ENCODE measurements around the gene FANK1.
"Not testable (repeated sequence)": the region's sequence is repeated elsewhere in the genome, so short reads cannot be mapped to it uniquely, and the experiment has no call there.

FANK1 gene

DNA sequence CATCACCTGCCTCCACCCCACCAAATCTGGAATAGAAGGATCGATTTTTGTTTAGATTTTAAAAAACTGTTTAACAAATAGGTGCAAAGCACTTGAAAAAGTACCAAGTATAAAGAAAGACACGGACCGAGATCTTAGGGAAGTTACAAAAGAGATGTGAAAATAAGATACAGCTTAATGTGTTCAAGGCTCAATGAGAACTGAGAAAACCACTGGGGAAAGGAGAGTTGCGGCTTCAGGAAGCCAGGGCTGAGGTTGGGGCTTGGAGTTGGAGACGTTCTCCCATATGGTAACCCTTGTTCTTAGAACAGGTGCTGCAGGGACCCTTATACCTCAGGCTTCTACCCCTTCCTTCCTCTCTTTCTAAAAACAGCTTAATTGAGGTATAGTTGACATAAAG is 140.2 kb downstream of the FANK1 start:
- no peak for DNase-seq

DNA sequence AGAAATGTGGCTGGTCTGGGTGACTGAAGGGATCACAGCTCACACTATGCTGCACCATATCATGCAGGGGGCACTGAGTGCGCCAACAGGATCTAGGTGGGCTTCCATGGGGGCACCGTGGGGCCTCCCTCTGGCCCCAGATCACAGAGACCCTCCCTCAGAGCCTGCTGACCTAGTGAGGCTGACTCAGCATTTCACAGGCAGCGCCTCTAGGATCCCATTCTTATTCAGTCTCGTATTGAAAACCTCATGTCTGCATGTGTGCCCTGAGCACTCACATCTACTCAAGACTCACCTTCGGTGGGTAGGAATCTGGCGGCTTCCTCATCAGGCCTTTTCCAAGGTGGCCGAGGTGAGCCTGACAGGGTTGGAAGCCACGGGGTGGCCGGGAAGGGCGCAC is 141.6 kb downstream of the FANK1 start:
- no peak for DNase-seq

DNA sequence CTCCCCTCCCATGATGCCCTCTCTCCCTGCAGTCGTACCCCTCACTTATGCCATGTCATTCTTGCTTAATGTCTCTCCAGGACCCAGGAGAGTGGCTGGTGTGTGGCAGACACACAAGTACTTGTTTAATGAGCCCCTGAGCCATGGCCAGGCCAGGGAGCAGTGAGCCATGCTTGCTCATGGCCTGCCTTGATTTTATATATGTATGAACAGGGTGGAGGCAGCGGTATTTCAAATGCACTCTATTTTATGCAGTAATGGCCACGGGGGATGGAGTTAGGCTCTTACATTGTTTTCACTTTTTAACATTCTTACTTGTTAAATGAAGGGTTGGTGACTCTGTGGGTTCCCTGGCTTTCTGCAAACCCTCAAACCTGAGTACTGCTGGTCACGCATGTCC is 144.8 kb downstream of the FANK1 start:
- no peak for DNase-seq

DNA sequence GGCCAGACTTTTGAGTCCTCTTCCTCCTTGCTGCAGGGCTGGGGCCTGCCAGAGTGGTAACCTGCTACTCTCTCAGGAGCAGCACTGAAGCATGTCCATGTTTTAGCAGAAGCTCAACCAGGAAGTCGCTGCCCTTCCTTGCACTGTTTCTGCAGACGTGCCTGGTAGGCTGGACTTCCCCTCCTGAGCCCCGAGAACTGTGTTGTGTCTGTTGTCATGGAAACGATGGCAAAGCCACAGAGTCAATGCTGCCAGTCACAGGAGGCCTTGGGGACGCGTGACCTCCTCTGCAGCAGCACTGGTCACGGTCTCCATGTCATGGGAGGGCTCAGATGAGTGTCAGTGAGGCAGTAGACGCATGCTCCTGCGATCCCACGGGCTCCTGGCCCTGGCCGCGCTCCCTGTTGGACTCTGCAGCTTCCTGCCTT is 145.5 kb downstream of the FANK1 start:
- DNase-seq, result no peak

DNA sequence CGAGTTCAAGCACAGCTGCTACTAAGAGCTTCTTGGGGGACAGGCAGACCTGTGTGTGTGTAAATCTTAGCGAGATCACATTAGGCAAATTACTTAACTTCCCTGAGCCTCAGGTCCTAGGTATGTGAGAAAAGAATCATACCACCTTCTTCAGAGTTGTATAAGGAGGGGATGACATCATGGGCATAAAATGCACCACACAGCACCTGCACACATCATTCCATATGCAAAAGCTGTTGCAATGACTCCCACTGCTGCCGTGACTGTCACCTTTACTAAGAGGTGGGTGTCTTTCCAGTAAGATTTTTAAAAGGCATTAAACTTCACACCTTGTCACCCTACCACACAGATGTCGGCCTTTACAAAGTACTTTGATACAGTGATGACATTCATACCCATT is 146.0 kb downstream of the FANK1 start:
- no peak for DNase-seq

DNA sequence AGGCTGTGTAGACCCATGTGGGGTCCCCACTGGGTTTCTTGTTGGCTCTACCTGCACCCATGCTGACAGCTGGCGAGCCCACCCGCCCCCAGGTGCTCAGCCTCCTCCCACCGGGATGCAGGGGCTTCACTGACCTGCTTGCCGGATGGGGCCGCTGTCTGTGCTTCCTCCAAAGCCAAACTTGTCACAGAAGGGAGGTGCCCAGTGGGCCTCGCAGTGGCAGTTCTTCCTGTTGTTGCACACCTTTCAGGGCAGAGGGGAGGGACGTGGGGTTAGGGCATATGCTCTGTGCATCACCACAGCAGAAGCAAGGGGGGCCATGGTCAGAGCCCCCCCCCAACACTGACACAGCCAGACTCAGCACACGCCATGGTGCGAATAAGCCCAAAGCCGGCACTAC is 146.5 kb downstream of the FANK1 start:
- no peak for DNase-seq

DNA sequence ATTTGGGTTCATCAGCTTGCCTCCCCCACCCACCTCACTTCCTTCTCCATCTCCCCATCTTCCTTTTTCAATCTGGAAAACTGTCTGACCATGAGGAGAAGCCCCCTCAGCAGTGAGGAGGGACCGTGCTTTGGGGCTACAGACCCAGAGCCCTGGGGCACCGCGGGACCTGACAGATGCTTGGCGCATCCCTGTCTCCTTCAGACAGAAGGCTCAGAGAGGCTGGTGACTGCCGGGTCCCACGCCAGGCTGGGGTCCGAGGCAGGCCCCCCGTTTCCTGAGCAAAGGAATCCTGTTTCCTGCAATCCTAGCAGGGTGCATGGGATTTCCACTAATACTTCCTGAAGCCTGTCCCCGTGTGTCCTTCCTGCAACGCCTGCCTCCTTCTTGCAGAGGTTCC is 147.0 kb downstream of the FANK1 start:
- no peak for DNase-seq

DNA sequence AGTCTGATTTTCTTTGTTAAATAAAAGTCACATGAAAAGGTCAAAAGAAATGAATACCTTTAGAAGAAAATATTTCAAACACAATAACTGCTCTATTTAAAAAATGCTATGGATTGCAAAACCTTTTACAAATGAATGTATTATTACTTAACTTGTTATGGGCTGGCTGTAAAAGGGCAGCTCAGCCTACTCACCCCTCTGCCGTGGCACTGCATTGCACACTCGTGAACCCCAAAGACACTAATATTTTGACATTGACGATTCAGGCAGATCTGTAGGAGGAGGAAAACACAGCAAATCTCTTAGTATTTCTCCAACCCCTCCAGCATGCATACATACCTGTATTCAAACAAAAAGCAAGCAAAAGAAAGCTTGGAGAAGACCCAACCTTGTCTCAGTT is 149.5 kb downstream of the FANK1 start:
- no peak for DNase-seq

DNA sequence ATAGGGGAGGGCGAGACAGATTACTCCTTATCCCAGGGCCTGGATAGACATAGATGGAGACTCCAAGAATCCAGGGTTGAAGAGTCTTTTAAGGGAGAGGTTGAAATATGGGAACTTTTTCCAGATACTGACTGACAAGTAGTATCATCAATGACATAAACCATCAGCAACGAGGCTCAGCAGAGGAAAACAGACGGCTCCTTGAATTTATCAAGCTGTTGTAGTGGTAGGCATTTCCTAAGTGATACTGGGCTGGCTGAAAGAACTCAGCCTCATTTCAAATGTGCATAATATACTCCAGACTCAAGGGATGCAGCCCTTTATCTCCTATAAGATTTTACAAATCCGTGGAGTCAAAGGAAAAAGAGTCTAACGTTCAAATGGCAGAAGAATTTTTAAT is 150.5 kb downstream of the FANK1 start:
- no peak for DNase-seq

DNA sequence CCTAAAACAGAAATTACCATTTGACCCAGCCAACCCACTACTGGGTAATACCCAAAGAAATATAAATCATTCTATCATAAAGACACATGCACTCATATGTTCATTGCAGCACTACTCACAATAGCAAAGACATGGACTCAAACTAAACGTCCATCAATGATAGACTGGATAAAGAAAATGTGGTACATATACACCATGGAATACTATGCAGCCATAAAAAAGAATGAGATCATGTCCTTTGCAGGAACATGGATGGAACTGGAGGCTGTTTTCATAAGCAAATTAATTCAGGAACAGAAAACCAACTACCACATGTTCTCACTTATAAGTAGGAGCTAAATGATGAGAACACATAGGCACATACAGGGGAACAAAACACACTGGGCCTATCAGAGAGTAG is 151.4 kb downstream of the FANK1 start:
- DNase-seq, result not testable (repeated sequence)

DNA sequence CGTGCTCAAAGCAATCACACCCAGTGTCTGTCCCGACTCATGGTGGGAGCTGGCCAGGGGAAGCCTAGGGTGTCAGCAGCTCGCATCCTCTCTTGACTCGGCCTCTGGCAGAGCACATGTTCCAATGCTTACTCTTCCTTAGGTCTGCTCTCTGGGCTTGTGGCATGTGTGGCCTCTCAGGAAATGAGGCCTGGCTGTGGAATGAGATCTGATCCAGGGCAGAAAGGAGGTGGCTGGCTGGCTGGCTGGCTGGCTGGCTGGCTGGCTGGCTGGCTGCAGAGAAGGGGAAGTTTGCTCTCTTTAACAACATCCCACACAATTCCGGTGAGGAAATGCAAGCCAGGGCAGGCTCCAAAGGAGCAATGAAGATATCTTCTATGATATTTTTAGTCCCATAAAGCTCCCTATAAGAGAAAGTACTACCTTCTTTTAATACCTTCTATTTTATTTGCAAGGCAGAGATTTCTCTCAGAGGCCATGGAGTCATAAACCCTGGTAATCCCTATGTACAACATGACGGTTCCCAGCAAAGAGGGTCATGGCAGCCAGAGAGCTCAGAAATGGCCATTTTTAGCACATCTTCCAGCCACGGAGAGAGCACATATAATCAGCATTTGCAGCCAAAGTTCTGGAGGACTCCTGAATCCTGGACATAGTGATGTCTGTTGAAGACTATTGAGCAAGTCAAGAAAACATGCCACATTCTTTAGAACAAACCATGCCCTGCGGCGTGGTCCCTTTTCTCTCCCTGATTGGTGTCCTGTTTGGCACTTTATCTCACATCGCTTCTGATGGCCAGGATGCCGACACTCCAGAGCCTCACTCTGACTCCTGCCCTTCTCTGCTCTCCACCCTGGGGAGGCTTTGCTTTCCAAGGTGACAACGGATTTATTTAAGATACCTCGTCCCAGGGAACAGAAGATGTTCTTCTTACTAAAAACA is 153.7 kb downstream of the FANK1 start:
- no peak for DNase-seq

DNA sequence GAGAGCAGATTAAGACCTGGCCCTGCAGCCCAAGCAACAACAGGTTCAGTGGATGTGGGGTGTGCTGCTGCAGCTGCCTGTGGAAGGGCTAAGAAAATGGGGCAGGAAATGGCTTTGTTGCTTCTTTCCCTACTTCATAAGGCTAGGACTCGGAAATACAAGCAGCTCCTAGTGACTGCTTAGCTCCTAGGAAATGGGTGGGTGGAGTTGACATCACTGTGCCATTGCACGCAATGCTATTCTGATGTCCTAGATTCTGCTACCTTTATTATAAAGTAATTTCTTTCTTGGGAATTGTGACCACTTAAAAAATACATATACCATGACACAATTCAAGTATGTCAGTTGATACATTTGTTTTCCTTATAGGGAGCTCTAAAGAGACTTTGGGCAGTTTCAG is 155.8 kb downstream of the FANK1 start:
- DNase-seq, result no peak

DNA sequence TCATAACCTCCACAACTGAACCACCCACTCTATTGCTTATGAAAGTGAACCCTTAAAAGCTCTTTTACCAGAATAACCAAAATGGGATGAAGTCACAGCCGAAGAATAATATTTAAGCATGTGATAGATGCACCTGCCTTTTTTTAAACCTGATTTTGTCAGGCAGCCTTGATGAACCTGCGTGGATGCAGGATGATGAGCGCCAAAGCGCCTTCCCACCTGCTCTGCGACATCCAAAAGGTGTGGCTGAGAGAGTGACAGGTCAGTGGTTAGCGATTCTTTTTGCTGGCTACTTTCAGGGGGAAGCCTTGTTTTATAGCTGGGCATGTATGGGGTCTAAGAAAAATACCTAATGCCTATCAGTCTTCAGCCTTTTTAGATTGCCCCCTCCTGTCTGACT is 157.8 kb downstream of the FANK1 start:
- DNase-seq, result no peak

DNA sequence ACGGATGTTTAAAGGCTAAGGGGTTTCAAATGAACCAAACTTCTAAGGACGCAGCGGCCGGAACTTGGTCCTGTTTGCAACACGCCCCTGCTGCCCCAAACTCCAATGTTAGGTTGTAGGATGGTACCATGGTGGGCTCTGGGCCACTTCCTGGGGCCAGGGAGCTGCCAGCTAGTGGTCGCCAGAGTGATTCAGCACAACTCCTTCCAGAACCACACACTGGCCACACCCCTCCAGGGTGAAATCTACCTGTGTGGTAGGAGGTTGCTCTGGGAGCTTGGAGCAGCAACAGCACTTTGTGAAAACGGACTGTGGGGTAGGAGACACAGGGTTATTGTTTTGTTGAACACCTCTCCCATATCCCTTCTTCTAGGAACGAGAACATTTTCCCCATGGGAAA is 161.1 kb downstream of the FANK1 start:
- no peak for DNase-seq

DNA sequence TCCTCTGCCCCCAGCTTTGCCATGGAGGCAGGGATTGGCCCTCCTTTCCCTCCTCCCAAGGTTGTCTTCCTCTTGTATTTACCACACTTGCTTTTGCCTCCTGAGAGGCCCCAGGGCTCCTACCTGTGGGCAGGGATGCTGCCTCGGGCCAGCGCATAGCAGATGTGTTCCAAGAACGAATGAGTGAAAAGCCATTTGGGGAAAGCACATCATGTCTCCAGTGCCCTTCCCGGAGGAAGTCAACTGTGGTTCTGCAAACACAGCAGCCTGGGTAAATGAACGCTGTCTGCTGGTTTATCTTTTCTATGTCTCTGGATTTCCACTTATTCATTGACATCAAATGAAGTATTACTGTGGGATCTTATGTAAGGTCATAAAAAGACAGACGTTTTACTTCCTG is 161.7 kb downstream of the FANK1 start:
- DNase-seq, result no peak

DNA sequence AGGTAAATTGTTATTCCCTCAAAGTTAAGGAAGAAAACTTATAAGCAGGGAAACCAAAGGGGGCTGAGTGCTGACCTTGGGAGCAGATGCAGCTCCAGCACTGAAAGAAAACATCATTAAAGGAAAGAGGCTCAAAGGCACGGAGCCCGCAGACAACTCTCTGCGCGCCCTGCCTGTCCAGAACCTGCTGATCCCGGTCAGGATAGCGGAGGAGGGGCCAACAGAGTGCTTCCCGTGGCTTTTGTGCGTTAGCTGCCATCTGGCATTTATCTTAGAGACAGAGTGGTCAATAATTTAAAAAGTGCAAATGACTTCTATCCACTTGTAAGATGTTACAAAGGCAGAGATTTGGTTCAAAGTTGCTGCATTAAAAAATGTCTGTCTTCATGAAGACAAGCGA is 162.1 kb downstream of the FANK1 start:
- no peak for DNase-seq
